AG04450 (cell line): Measurements from ENCODE around the gene COL6A3. TPM values are rescaled to one million over a fixed set of nuclear protein-coding genes. Genes with fewer than 3 reads are reported as not detected.

Experiments used
- CTCF ChIA-PET: fragments of 300-600, 350-600 bp; formaldehyde crosslinking; extraction: SDS; loops from one replicate; lab custom pipeline; 2022; ENCODE audit warnings: antibody characterized with exemption, inconsistent platforms; lab: Charles Lee
- POLR2A ChIA-PET: fragments of 350-600 bp; formaldehyde crosslinking; extraction: SDS; loops from one replicate; lab custom pipeline; 2021; ENCODE audit warnings: antibody characterized with exemption, inconsistent platforms; lab: Yijun Ruan, JAX
- DNase-seq: peaks from one replicate; pipeline ENCODE4 v3.0.0-alpha.2; 2011; ENCODE audit warnings: low read depth, low spot score
- H3K27ac ChIP-seq: one replicate; pipeline ENCODE4 v1.5.1; 2012; ENCODE audit warnings: low read depth, low read length, control low read depth
- H3K27me3 ChIP-seq: one replicate; pipeline ENCODE4 v1.6.0; 2012; ENCODE audit warnings: low read length; ENCODE audit not compliant: control insufficient read depth, insufficient read depth
- H3K4me3 ChIP-seq: 2 replicates; pipeline ENCODE4 v1.5.1; 2011; ENCODE audit warnings: mild to moderate bottlenecking, low read depth, low read length, control low read depth
- H3K9me3 ChIP-seq: 2 replicates; pipeline ENCODE4 v1.5.1; 2012; ENCODE audit warnings: low read length; ENCODE audit not compliant: control insufficient read depth, insufficient read depth
- polyA plus RNA-seq: library from polyadenylated mRNA; depleted of rRNA; stranded (reverse); fragments of >200 nt; gene quantifications from 2 replicates; pipeline ENCODE4 v1.2.3, GENCODE V29; 2011
- TF ChIP-seq, protein P1 (sequence below): IDR thresholded peaks from 2 replicates; pipeline ENCODE4 v1.5.1; 2011; ENCODE audit warnings: low read depth, low read length, control low read depth, inconsistent platforms

Gene COL6A3
- polyA plus RNA-seq, 1 experiment = 1,384 TPM

DNA sequence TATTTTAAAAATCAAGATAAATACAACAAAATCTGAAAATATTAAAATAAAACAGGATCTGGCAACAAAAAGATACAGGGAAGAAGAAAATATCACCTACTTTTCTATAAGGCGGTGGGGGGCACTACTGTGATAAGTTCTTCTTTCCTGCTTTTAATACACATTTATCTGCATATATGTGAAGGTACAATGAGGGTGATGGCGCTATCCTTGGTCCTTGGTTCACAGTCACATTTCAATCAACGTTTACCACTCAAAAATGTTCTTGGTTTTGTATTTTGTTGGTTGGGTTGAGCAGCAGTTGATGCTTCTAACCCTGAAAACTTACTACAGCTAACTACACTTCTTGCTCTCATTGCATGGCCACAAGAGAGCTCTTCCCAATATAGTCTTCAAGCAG, 112.4 kb downstream of the COL6A3 start:
- ChIA-PET CTCF (interaction anchor here (0.8 kb wide), 1 partner anchor 135 kb away, joined by 3 read pairs; no protein-coding TSS in a partner anchor), POLR2A (interaction anchor here (0.8 kb wide), 1 partner anchor 19 kb away, joined by 3 read pairs; no protein-coding TSS in a partner anchor)
- no peak overlapping the region for H3K4me3 ChIP-seq
- TF ChIP-seq, protein P1, sequence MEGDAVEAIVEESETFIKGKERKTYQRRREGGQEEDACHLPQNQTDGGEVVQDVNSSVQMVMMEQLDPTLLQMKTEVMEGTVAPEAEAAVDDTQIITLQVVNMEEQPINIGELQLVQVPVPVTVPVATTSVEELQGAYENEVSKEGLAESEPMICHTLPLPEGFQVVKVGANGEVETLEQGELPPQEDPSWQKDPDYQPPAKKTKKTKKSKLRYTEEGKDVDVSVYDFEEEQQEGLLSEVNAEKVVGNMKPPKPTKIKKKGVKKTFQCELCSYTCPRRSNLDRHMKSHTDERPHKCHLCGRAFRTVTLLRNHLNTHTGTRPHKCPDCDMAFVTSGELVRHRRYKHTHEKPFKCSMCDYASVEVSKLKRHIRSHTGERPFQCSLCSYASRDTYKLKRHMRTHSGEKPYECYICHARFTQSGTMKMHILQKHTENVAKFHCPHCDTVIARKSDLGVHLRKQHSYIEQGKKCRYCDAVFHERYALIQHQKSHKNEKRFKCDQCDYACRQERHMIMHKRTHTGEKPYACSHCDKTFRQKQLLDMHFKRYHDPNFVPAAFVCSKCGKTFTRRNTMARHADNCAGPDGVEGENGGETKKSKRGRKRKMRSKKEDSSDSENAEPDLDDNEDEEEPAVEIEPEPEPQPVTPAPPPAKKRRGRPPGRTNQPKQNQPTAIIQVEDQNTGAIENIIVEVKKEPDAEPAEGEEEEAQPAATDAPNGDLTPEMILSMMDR = no peak
- no peak overlapping the region for H3K27ac ChIP-seq
- H3K27me3 ChIP-seq = no peaks in the 10 kb centered on the region
- no peak for DNase-seq
- H3K9me3 ChIP-seq = peaks cover 8% of the 10 kb centered on the region

DNA sequence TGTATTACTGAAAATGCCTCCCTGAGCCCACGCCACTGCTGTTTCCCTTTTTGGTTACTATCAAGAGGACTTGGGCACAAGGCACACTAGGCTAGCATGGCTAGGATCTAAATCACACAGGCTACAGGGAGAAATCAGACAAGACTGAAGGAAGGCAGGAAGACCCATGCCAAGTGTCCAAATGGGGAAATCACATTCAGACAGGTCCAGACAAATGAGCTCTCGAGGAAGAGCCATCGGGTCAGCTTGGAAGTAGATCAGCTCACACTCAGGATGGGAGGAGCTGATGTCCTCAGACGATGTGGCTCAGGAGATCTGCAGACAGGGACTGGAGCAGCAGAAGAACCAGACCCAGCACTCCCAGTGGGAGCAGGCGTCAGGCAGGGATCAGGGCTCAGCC, 113.2 kb downstream of the COL6A3 start:
- no peak overlapping the region for H3K4me3 ChIP-seq
- CTCF ChIA-PET = interaction anchor here (1.5 to 2.9 kb wide), 3 partner anchors 14 to 179 kb away, joined by 7 to 12 read pairs (median 8); no protein-coding TSS in a partner anchor
- peaks cover 8% of the 10 kb centered on the region for H3K9me3 ChIP-seq
- POLR2A ChIA-PET = interaction anchor here (0.8 to 1.8 kb wide), 4 partner anchors 10 to 78 kb away, joined by 3 to 5 read pairs (median 4); no protein-coding TSS in a partner anchor
- peak overlapping the region; percentile 55 for H3K27ac ChIP-seq
- no peak for DNase-seq
- TF ChIP-seq, protein P1 = no peak
- H3K27me3 ChIP-seq = no peaks in the 10 kb centered on the region

DNA sequence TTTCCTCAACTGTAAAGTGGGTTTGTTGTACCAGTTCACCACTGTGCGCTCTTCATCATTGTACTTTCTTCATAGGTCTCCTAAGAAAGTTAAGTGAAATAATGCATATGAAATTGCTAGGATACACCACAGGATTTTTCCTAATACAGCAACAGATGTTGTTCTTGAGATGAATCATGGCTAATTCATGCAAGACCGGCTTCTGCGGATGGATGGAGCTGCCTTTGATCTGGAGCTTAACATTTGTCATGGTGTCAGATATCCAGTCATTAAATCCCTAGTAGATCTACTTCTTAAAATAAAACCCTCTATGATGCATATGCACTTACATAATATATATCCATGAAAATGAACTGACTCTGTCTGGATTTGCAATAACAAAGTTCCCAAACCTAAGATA, 114.1 kb downstream of the COL6A3 start:
- H3K4me3 ChIP-seq = no peak overlapping the region
- peak; percentile 95 for DNase-seq
- TF ChIP-seq, protein P1 = no peak
- POLR2A ChIA-PET = interaction anchor here (0.7 to 1.8 kb wide), 8 partner anchors 8 to 143 kb away, joined by 3 to 5 read pairs (median 3); no protein-coding TSS in a partner anchor
- H3K27me3 ChIP-seq = no peaks in the 10 kb centered on the region
- H3K27ac ChIP-seq = peak overlapping the region; percentile 77
- H3K9me3 ChIP-seq = peaks cover 8% of the 10 kb centered on the region
- CTCF ChIA-PET = interaction anchor here (1.2 to 2.9 kb wide), 4 partner anchors 15 to 272 kb away, joined by 3 to 12 read pairs (median 8); no protein-coding TSS in a partner anchor

DNA sequence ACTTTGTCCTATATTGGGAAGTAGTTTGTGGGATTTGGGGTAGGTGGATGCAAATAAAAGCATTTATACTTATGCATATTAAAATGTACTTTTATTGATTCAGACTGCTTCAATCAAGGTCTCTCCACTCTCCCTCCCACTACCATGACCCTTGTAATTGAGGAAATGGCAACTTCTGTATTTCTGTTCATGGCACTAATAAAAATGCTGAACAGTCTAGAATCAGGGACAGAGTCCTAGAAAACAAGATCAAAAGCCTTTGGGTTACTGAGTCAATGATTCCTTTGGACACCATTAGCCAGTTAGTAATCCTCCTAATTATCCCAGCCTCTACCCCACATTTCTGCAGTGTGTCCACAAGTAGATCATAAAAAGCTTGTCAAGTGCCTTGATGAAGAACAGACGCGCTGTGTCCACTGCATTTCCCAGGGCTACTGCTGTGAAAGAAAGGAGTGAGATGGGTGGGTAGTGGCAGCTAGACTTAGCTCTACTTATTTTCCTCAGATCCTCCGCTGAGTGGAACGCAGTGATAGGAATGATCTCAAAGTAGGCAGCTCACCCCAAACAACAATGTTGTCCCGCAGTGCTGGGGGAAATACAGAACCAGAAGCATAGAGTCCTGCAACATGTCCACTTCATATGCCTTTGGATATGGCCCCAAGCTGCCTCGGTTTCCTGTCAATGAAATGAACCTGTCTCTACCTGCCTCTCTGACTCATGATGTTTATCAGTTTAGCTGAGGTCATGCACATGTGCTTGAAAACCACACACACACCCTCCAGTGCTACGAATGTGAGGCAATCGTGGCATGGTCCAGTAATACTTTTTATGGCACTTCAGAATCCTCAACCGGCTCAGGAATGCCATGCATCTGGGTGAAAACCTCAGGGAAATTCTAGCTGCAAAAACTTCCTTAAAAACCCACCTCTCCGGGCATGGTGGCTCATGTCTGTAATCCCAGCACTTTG, 115.5 kb downstream of the COL6A3 start:
- H3K9me3 ChIP-seq = peaks cover 4% of the 10 kb centered on the region
- H3K4me3 ChIP-seq = no peak overlapping the region
- ChIA-PET CTCF (interaction anchor here (1.2 to 2.9 kb wide), 3 partner anchors 133 to 273 kb away, joined by 3 to 12 read pairs (median 8); no protein-coding TSS in a partner anchor), POLR2A (no interaction called here)
- TF ChIP-seq, protein P1 = no peak
- H3K27ac ChIP-seq = no peak overlapping the region
- no peaks in the 10 kb centered on the region for H3K27me3 ChIP-seq
- no peak for DNase-seq
